LoVo (cell line): Measurements from ENCODE around the gene CPNE5.

Source experiments
- DNase-seq: peaks from one replicate; pipeline ENCODE4 v3.0.0-alpha.2; 2016; ENCODE audit warnings: low spot score

The CPNE5 gene

DNA sequence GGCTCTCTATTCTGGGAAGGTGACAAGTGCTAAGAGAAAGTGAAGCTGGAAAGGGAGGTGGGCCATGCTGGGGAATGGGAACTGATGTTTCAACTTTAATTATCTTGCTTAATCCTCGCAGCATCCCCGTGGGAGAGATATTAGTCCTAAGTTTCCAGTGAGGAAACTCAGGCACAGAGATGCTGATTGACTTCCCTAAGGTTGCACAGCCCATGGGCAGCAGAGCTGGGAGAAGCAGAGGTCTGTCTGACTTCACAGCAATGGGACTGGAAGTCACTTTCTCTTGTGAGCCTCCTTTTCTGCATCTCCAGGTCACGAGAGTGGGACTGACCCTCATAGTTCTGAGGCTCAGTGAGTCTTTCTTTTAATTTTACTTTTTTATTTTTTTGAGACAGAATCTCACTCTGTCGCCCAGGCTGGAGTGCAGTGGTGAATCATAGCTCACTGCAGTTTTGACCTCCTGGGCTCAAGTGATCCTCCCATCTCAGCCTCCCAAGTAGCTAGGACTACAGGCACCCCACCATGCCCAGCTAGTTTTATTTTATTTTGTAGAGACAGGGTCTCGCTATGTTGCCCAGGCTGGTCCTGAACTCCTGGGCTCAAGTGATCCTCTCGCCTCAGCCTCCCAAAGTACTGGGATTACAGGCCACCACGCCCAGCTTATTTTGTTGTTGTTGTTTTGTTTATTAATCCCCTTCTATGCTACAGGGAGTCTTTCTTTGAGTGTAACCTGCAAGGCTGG is 139.0 kb downstream of the CPNE5 start:
- no peak for DNase-seq

GRCh38 chr6:36699348-36699747 is 139.9 kb downstream of the CPNE5 start:
- DNase-seq: no peak

DNA sequence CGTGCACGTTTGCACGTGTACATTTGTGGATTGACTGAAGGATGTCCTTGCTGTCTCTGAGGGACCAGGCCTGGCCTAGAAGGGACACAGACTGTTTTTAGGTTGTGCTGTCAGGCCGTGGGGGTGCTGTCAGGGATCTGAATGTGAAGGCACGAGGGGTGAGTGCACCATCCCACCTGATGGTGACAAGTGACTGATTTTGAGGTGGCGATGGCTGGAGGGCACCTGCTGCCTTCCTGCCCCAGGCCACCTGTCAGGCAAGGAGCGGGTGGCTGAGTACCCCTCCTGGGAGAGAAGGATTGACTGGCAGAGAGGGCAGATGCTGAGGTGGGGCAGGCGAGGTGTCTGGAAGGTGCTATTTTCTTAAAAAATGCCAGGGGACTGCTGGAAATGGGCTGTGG is 140.4 kb downstream of the CPNE5 start:
- DNase-seq: no peak

DNA sequence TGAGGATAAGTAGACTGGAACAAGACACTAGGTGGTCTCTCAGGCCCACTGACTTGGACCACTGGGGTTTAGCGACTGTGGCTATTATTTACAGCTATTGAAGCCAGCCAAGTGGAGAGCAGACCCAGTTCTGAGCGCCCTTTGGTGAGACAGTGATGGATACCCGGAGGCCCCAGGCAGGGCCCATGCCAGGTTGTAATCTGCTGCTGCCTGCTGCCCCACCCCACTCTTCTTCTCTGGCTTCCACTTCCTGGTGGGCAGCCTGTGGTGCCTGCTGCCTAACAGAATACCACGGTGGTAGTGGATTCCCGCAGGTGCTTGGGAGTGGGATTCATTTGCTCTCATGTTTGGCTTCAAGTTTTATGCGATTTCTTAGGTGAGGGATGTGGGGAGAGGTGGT is 141.0 kb downstream of the CPNE5 start:
- no peak for DNase-seq

GRCh38 chr6:36697481-36697903 is 141.8 kb downstream of the CPNE5 start, which contains the start of gene RAB44:
TSS of gene RAB44 (plus strand) at chr6:36697826. CDS start at chr6:36704236, 6,410 bp downstream.
- no peak for DNase-seq

DNA sequence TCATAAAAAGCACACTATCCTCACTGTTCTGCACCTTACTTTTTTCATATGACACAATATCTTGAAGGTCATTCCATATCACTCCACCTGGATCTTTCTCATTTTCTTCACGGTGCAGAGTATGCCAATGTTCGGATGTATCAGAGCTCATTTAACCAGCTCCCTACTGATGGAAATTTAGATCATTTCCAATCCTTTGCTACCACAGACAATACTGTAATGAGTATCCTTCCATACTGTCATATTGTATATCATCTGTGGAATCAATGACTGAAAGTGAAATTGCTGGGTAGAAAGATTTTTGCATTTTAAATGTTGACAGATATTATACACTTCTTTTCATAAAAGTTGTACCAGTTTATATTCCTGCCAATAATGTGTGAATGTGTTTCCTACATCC is 143.8 kb downstream of the CPNE5 start:
- DNase-seq: no peak

DNA sequence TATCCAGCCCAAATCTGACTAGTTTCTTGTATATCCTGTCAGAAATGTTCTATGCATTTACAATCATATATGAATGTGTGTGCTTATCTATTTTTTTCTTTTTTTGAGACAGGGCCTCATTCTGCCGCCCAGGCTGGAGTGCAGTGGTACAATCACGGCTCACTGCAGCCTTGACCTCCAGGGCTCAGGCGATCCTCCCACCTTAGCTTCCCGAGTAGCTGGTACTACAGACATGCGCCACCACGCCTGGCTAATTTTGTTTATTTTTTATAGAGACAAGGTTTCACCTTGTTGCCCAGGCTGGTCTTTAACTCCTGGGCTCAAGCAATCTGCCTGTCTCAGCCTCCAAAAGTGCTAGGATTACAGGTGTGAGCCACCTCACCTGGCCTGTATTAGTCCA is 144.6 kb downstream of the CPNE5 start:
- no peak for DNase-seq

DNA sequence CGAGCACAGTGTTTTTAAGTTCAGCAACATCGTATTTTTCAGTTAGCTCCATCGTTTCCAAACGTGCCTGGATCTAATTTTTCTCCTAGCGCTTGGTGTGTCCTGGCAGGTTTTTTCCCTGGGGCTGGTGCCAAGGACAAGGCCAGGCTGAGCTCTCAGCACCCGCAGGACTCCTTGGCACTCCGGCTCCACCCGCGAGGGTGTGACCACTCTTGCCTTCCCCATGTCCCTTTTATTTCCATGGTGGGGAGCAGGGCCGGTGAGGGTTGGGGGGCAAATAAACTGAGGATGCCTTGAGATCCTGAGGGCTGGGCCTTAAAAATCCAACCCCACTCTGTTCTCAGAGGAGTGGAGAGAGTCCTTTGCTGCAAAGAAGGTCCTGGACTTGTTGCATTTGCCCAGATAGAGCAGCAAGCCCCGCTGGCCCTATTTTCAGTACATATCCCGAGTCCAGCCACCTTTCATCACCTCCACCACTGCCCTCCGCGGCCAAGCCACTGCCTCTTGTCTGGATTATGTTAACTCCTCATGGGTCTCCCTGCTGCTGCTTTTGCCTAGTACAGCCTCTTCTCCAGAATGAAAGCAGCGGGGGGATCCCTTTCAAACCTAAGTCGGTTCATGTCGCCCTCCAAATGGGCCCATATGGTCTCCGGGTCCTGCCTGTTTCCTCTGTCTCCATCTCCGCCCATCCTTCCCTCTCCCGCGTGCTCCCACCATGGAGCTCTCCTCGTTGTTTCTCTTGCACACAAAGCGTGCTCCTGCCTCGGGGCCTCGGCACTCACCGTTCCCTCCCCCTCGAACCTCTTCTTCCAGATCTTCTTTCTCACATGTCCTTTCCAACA is 146.2 kb downstream of the CPNE5 start:
- no peak for DNase-seq

- DNase-seq: no peak
Observed at GRCh38 chr6:36692220-36692619, 147.0 kb downstream of the CPNE5 start.

DNA sequence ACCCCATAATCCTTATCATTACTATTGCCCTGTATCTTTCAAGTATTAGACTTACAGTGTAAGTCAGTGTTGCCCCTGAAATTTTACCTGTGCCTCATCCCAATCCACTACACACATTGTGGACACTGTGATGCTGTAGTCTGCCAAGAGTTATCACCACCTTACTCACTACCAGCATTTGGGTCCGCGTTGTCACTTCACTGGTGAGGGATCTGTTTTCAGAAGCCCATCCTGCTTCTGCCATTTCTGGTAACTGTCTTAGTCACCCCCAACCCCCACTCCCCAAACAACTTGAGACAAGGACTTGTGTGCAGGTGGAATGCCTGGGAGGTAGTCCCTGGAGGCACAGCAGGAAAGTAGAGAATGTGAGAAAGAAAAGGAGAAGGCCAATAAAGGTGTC is 147.6 kb downstream of the CPNE5 start:
- no peak for DNase-seq

GRCh38 chr6:36691011-36691410 is 148.2 kb downstream of the CPNE5 start:
- DNase-seq: no peak
